ENCODE data around the gene ATMIN. TPM values are rescaled to one million over a fixed set of nuclear protein-coding genes. Genes with fewer than 3 reads are reported as not detected.

ATMIN gene
- total RNA-seq, 1 experiment from 2014 or later = 66.6 TPM

DNA sequence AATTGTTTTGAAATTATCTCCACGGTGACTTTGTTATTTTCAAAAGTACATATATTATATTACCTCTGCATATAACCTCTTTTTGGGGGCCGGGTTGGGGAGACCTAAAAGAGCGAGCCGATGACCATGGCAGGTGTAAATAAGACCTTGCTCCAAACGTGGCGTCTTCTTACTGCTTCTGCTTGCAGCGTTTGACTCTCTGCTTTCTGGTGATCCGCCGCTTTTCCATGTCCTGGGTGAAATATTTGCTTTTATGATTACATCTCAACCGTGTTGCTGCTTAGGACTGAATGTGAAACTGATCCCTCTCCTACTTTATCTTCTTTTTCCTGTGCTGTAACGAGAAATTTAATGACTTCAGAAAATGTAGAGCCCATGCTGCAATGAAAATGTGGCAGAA is 18.1 kb downstream of the ATMIN start:
- Mint-ChIP-seq H3K4me3 (no peak overlapping the region), H3K36me3 (ENCODE audit: insufficient read depth in 1 of 3, low read depth in 3 of 3) (peaks cover 0 to 7% (median 1%) of the 10 kb centered on the region in 3 experiments; a peak in 4 of 7 replicates), H3K27ac (no peak overlapping the region), H3K27me3 (ENCODE audit: low read depth) (no peaks in the 10 kb centered on the region), H3K4me1 (no peaks in the 10 kb centered on the region; a peak in 1 of 4 replicates), H3K9me3 (peaks cover 12 to 15% of the 10 kb centered on the region in 2 experiments; a peak in 4 of 5 replicates)
- no peak overlapping the region for H3K23ac ChIP-seq (ENCODE audit: insufficient read length, low read depth, low read length)
- no peak overlapping the region for H2AK5ac ChIP-seq (ENCODE audit: insufficient read length, low read length)
- H3K56ac ChIP-seq (ENCODE audit: insufficient read length, low read depth, low read length) = no peak overlapping the region
- no peak overlapping the region for H3K18ac ChIP-seq (ENCODE audit: insufficient read length, low read depth, low read length)
- TF ChIP-seq, protein P1, sequence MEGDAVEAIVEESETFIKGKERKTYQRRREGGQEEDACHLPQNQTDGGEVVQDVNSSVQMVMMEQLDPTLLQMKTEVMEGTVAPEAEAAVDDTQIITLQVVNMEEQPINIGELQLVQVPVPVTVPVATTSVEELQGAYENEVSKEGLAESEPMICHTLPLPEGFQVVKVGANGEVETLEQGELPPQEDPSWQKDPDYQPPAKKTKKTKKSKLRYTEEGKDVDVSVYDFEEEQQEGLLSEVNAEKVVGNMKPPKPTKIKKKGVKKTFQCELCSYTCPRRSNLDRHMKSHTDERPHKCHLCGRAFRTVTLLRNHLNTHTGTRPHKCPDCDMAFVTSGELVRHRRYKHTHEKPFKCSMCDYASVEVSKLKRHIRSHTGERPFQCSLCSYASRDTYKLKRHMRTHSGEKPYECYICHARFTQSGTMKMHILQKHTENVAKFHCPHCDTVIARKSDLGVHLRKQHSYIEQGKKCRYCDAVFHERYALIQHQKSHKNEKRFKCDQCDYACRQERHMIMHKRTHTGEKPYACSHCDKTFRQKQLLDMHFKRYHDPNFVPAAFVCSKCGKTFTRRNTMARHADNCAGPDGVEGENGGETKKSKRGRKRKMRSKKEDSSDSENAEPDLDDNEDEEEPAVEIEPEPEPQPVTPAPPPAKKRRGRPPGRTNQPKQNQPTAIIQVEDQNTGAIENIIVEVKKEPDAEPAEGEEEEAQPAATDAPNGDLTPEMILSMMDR (conservative IDR thresholded peaks at IDR 0.05) = no peak
- no peak overlapping the region for H4K8ac ChIP-seq (replicated peaks; ENCODE audit: insufficient read length, low read depth, low read length)
- H3K27me3 ChIP-seq (ENCODE audit: insufficient read depth, low read length) = no peaks in the 10 kb centered on the region
- no peaks in the 10 kb centered on the region for H3K9me3 ChIP-seq (ENCODE audit: control insufficient read depth, low read depth, low read length)
- no peak overlapping the region for H3T11ph ChIP-seq (ENCODE audit: low read length)
- WGBS (ENCODE audit: extremely low coverage, insufficient read length, low lambda C conversion rate) = no CpG with 5 or more reads among the region's 11 CpGs
- no peak overlapping the region for H2BK120ac ChIP-seq (ENCODE audit: low read depth, low read length, poor library complexity, severe bottlenecking)
- no peaks in the 10 kb centered on the region for H3K23me2 ChIP-seq (ENCODE audit: insufficient read length, low read depth, low read length, poor library complexity, severe bottlenecking)
- no peak overlapping the region for H2BK15ac ChIP-seq (ENCODE audit: low read depth, low read length)
- H3K14ac ChIP-seq (ENCODE audit: insufficient read depth, low read length) = no peak overlapping the region
- no peak overlapping the region for H2BK12ac ChIP-seq (ENCODE audit: insufficient read length, low read depth, low read length)
- no peak overlapping the region for H3K4me2 ChIP-seq (ENCODE audit: insufficient read depth, insufficient read length, low read length)
- no peaks in the 10 kb centered on the region for H4K20me1 ChIP-seq (ENCODE audit: control insufficient read depth, insufficient read depth, insufficient read length)
- DNase-seq = no peak
- no peak overlapping the region for H2BK20ac ChIP-seq (ENCODE audit: low read depth, low read length, poor library complexity, severe bottlenecking)
- H3K9ac ChIP-seq (ENCODE audit: extremely low read depth, insufficient read length, low read length) = no peak overlapping the region
- no peak overlapping the region for H4K5ac ChIP-seq (ENCODE audit: insufficient read length, low read depth, low read length)
- no peaks in the 10 kb centered on the region for H3K79me1 ChIP-seq (ENCODE audit: insufficient read depth, low read depth, low read length, poor library complexity, severe bottlenecking)
- no peaks in the 10 kb centered on the region for H3K4me1 ChIP-seq (ENCODE audit: insufficient read depth, low read length)
- no peak overlapping the region for H3K4ac ChIP-seq (ENCODE audit: low read depth, low read length)
- H3K27ac ChIP-seq (ENCODE audit: insufficient read length, low read depth, low read length) = no peak overlapping the region
- H2BK5ac ChIP-seq (ENCODE audit: insufficient read length, low read length) = no peak overlapping the region
- no peak overlapping the region for H4K91ac ChIP-seq (ENCODE audit: insufficient read length, low read depth, low read length)
- H3K79me2 ChIP-seq (ENCODE audit: insufficient read depth, low read length) = no peaks in the 10 kb centered on the region
- H2AFZ ChIP-seq (ENCODE audit: low read length) = no peak overlapping the region

All from H9 (cell line).